Stimulated activated CD4-positive, alpha-beta T cell treated with anti-CD3 and anti-CD28 coated beads, Interleukin-2, amount 100 ng/mL, for 24 hours (primary cell): ENCODE measurements around the gene CDH4.

Source experiments
- DNase-seq, 2 donors: peaks; one replicate each; pipeline ENCODE4 v3.0.0-alpha.2; 2020

The CDH4 gene

GRCh38 chr20:61897401-61898295 lies 645.6 kb downstream of the CDH4 start:
- DNase-seq = no peak

DNA sequence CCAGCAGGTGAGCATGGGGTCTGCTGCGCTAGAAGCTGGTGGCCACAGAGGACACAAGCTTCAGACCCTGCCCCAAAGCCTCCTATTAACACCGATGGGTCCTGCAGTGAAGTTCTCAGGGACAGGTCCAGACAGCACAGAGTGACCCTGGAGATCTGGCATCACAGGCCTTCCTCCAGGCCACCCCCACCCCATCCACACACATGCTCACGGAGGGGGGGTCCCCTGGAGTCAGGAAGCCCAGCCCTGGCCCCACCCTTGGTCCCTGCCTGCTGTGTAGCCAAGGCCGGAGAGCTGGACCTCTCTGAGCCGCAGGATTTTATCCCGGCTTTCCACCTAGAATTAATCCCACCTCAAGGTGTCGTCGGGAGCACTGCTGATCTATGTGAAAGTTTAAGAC lies 646.3 kb downstream of the CDH4 start:
- DNase-seq = no peak

DNA sequence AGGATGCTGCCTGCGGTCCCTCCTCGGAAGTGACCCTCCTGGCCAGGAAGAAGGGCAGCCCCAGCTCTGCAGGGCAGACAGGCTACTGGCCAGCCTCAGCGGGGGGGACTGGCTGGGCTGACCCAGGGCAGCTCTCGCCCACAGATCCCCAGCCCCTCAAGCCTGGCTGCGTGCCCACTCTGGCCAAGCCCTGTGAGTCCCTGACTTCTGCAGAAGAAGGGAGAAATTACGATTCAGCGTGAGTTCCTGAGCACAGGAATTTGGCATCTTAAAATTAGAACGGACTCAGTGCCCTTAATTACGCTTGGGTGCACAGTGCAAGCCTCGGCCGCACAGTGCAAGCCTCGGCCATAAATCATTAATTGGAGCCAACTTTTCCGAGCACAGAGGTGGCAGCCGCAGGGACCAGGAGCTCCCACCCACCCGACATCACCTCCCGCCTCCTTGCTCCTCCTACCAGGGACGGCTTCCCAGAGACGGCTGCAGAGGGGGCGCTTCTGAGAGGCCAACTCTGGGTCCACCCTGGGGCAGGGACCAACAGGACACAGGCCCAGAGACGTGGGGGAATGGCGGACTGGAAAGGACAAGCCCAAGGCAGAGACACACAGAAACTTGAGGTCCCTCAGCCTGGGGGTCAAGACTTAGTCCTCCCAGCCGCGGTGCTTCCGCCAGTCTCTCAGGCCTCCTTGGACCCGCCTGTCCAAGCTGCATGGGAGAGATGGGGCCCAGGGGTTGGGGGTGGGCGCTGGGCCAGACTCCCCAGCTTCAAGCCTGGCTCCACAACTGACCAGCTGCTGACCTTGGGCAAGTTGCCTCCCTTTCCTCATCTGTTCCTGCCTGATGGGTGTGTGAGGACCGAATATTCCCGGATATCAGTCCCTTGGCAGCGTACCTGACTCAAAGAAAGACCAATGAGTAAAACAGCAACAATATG lies 648.2 kb downstream of the CDH4 start:
- DNase-seq = no peak

- no peak for DNase-seq
These were observed 648.9 kb downstream of the CDH4 start for GRCh38 chr20:61900945-61901293.

DNA sequence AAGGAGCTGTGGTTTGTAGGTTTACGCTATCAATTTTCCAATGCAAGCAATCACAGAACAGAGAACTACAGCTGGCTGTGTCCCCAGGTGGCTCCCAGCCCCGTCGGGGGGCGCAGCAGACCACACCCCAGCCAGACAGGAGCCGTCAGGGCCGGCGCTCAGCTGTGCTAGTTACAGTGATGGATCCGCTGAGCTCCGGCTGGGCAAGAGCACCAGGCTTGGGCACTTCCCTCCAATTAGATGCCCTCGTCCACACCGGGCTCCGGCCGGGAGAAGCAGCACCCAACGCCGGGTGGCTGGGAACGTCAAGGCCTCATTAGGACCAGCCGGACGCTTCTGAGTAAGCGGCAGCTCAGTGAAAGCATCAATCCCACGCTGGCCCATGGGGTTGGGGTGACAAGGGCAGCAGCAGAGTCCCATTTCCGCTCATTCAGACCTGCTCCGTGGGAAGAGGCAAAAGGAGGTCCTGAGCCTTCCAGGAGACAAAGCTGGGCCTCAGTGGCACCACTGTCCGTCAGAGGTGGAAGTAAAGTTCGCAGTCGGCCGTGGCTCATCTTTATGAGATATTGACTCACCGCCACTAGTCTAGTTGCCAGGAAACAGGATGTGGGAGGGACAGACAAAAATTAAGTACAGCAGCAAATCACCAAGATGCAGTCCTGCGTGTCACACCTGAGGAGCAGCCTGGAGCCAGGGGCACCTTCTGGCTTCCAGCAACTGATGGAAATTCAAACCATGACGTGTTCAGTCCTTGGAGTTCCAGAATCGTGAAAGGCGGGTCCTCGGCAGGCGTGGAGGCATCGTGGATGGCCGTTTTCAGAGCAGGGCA lies 649.5 kb downstream of the CDH4 start:
- DNase-seq = no peak

DNA sequence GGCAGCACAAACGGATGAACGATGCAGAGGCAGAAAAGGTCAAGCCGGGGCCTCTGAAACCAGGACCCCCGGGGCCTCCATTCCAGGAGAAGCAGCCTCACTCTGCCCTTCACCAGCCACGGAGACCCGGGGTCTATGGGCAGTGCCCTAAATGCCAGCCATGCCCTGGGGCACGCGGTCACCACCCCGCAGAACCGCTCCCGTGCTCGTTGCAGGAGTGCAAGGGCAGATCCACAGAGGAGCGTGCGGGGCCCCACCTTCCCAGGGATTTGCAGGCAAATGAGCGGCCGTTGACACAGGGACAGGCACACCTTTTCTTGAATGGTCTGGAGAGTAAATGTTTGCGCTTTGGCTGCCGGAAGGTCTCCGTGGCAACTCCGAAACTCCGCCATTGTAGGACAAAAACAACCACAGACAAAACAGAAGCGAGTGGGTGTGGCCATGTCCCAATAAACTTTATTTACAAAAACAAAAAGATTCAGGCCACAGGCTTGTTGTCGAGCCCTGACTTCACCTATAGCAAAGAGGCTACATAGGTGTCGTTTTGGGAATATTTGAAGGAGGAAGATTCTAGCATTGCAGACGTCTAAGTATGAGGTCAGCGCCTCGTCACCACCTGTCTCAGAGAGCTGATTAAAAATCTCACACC lies 650.3 kb downstream of the CDH4 start:
- no peak for DNase-seq

GRCh38 chr20:61903575-61904340 lies 651.7 kb downstream of the CDH4 start:
- no peak for DNase-seq

- DNase-seq = no peak
These were observed 652.4 kb downstream of the CDH4 start for GRCh38 chr20:61904456-61904855.

- DNase-seq = no peak
These were observed 653.9 kb downstream of the CDH4 start for GRCh38 chr20:61905781-61906523.

DNA sequence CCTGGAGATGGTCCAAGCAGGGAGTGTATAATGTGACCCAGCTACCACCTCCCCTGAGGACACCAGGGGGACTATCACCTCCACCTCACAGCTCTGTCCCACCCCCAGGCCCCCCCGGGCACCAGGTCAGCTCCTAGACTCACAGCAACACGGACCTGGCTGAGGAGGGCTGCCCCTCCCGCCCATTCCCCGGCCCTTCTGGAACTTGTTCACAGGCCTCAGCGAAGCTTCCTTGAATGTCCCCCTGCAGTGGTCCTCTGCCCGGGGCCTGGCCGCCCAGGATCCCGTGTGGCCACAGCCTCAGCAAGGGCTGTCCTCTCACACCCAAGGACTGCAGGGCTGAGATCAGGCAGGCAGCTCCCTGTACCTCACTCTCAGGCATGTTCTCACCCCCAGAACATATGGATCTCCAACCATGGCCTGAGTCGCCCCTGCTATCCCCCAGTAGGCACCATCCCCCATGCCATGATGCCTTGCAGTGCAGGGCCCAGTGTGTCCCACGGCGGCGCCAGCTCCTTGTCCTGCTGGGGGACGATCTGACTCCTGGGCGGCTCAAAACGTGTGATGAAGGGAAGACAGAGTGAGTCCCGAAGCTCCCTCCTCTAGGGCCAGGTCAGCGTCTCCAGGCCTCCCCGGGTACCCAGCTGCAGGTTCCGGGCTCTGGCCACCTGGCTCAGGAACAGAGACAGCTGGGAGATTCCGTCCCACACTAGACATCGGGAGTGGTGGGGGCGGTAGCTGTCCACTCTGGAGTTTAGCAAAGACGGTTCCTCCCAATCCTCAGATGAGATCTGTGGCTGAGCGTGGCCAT lies 655.2 kb downstream of the CDH4 start:
- DNase-seq = no peak

- no peak for DNase-seq
These were observed 656.3 kb downstream of the CDH4 start for GRCh38 chr20:61908057-61909026.

- no peak for DNase-seq
These were observed 657.0 kb downstream of the CDH4 start for GRCh38 chr20:61909028-61909427.

DNA sequence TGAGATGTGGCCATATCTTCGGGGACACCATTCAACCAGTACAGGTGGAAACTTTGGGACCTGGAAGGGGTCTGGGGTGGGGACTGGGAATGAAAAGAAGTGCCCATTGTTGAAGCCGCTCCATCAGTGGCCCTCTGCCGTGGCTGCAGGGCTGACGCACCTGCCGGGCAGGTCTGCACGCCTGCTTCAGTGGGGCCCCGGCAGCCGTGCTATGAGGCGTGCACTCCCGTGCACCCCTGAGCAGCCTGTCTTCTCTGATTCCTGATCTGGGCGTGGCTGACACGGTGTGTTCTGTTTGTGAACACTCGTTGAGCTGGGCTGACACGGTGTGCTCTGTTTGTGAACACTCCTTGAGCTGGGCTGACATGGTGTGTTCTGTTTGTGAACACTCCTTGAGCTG lies 657.8 kb downstream of the CDH4 start:
- DNase-seq = no peak

DNA sequence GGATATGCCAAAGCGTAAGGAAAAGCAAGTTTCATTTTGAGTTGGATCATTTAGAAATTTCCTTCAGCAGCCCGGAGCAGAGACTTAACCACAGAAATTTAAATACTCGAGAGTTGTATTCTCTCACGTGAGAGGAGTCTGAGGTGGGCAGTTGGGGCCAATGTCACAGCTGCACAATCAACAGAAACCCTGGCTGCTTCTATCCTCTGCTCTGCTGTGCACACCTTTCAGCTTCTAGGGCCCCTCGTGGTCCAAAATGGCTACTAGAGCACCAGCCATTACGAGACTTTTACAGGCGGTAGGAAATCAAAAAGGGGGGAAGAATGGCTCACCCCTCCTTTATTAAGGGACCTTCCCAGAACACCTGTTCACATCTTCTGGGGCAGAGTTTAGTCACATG lies 659.8 kb downstream of the CDH4 start:
- DNase-seq = no peak

DNA sequence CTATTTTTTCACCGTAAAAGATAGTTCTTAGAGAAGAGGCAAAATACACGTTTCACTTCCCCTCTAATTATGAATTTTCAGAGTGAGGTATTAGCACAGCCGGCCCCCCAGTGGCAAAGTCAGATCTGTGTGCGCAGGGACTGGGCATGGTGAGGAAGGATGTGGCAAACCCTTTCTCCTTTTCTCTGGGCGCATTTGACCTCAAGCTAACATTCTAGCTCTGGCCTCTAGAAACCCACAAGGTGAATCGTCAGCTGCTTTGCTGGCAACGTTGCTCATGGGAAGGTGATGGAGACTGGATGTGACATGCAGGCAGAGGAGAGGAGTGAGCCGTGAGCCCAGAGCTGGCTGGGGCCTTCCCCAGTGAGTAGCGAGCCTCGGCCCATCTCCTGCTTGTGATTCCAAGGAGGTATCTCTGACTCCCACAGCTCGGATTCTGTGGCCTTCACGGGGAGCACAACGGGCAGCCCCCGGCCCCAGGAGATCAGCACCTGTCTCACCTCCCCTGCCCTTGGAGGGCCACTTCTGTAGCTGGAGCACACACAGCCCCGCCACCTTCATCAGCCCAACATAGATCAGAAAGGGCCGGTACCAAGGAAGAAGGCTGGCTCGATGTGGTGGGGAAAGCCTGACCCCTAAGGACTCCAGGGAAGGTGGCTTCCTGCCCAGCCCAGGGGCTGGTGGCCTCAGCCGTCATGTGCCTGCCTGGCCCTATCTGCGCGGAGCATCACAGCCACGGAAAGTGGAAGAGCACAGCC lies 660.8 kb downstream of the CDH4 start:
- DNase-seq = no peak

DNA sequence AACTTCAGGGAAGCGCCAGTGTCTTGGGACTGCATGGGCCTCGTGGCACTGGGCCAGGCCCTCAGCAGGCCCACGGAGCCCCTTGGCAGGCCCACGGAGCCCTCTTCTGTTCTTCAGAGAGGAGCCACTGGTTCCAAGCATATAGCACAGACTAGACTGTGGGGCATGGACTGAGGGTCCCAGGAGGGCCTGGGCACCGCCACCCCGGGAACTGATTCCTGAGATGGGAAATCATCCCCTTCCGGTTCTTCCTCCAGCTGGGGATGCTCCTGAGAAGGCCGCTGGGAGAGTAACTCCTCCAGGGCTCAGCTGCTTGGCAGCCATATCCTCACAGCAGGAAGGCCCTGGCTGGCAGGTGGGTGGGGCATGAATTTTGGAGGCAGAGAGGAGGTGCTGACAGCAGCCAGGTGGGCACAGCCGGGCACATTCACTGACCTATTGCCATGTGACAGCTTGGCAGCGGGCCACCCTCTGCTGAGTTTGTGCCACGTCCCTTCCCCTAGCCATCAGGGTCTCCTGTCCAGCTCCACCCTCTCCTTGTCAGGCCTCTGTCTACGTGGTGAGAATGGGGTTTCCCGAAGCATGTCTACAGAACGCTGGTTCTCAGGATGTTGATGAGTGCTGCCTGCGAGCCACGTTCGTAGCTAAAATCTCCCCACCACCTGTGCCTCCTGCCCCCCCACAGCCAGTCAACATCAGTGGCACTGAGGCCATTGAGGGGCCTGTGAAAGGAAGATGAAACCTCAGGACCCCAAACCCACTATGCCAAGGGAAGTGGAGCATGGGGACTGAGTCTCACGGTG lies 661.6 kb downstream of the CDH4 start:
- DNase-seq = no peak

DNA sequence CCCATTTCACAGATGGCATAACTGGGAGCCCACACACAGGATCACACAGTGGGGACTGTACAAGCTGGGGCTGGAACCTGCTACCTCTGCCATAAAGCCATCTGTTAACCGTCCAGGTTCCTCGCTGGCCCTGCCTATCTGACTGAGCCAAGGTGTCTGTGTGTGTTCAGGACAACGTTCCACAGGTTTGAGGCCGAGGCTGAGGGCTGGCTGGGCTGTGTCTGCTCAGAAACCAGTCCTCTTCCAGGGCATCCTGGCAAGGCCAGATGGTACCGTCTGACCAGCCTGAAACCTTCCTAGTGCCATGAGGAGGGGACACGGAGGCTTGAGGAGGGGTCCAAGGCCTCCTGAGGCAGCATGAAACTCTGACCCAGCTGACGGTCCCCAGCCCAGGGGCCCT lies 663.0 kb downstream of the CDH4 start:
- DNase-seq = no peak
